ENCODE results near the gene CRP.
"Not testable (repeated sequence)": the region's sequence is repeated elsewhere in the genome, so short reads cannot be mapped to it uniquely, and the experiment has no call there.

The CRP gene, protein sequence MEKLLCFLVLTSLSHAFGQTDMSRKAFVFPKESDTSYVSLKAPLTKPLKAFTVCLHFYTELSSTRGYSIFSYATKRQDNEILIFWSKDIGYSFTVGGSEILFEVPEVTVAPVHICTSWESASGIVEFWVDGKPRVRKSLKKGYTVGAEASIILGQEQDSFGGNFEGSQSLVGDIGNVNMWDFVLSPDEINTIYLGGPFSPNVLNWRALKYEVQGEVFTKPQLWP

DNA sequence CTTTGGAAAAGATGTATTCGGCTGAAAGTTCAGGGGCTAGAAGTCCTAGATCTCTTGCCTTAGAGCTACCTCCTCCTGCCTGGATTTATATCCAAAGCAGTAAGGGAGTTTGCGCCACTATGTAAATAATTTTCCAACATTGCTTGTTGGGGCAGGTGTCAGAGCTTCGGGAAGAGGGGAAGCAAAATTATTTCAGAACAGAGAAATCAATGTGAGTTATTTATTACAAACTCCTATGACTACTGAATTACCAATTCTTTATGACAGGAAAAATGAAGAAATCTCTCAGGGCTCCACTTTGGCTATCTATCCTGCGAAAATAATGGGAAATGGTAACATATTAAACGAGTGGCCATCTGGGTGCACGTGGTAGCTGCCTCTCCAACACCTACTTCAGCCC is at the start of gene CRP:
Gene CRP, minus strand, starts transcription at position 61 of the 400 bp plus-strand sequence. CDS start 104 bp downstream, outside the sequence.
- no peak for DNase-seq

GRCh38 chr1:159763686-159764085 is 49.3 kb upstream of the CRP start:
- DNase-seq = no peak

DNA sequence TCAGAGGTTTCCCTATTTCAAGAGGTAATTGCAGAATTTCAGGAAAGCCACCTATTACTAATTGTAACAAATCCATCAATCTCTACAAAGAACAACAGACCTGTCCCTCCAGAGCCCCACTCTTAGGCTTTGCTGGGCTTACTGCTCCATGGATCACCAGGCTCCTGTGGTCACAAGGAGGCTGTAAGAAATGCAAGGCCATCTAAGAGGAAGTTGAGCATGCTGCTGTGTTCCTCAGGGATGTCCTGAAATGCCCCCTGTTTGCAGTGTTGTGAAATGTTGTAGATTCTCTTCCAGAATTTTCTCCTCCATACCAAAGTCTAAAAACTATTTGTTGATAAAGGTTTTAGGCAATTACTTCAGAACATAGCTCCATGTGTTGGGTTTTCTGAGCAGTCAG is 42.0 kb upstream of the CRP start:
- no peak for DNase-seq

GRCh38 chr1:159755451-159756007 is 41.1 kb upstream of the CRP start:
- no peak for DNase-seq

GRCh38 chr1:159753386-159753785 is 39.0 kb upstream of the CRP start:
- no peak for DNase-seq

GRCh38 chr1:159752135-159752580 is 37.8 kb upstream of the CRP start:
- DNase-seq = no peak

- DNase-seq = no peak
Measured at GRCh38 chr1:159751031-159751430, 36.6 kb upstream of the CRP start.

DNA sequence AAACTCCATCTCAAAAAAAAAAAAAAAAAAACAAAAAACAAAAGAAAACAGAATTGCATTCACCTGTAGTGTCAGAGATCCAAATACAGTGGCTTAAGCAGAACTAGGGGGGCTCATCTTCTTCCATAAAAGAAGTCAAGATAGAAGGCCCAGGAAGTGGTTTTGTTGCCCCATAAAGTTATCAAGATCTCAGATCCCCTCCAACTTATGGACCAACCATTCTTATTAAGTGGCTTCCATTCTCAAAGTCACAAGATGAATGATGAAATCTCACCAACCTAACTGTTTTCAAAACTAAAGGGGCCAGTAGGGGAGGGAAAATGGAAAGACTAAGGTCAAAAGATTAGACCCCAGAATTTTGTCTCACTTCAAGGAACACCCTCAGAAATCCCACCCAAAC is 36.2 kb upstream of the CRP start:
- no peak for DNase-seq

DNA sequence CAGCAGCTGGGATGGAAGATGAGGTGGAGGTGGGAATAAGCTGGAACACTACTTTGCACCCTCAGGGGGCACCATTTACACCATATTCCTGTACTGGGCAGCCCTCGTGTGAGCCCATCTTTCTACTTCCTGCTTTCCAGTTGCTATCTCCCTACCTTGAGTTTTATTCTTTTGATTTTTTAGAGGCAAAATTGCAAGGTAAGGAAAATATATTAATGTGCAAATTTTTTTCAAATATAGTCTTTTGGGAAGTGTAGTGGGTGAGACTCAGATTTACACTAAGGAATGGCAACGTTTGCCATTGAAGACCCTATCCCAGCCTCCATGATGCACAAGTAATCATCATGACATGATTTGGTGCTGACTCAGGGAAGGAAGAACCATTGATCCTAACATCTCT is 35.2 kb upstream of the CRP start:
- no peak for DNase-seq

- no peak for DNase-seq
Measured at GRCh38 chr1:159748370-159748769, 34.0 kb upstream of the CRP start.

- no peak for DNase-seq
Measured at GRCh38 chr1:159746666-159747065, 32.3 kb upstream of the CRP start.

DNA sequence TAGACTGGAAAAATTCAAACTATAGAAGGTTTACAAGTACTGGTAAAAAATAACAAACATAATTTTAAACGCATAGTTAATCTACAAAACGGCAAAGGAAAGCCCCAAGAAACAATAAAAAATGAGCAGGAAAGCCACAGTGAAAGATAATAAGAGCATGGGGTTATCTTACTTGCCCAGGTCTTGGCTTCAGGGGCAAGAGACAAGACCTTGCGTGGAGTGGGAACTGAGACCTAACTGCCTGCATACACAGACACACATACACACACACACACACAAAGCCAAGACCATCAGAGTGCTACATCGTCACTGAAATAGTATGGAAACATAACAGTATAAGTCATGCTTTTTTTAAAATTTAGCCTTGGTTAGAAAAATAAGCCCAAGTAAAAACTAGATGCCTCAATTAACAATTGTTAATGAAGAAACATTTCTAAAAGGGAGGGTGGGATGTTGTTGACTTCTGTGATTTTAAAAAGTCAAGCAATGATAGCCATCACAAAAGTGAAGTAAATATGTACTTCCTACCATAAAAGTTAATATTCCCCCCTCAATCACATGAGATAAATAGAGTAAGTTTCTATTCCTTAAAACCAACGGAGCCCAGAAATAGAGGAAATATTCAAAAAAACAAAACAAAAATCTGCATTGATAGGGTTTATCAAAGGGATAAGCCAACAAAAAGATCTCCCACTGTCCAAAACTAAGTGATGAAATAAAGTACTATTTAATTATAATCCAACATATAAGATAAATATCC is 29.4 kb upstream of the CRP start:
- no peak for DNase-seq

- no peak for DNase-seq
Measured at GRCh38 chr1:159737238-159737916, 23.0 kb upstream of the CRP start.

DNA sequence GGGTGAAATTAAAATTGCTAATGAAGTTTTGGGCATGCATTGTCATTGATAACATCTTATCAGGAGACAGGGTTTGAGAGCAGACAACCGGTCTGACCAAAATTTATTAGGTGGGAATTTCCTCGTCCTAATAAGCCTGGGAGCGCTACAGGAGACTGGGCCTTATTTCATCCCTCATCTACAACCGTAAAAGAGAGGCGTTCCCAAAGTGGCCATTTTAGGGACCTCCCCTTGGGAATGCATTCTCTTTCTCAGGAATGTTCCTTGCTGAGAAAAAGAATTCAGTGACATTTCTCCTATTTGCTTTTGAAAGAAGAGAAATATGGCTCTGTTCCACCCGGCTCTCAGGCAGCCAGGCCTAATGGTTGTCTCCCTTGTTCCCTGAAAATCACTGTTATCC is 8.8 kb upstream of the CRP start:
- DNase-seq = not testable (repeated sequence)

- DNase-seq = no peak
Measured at GRCh38 chr1:159719990-159720389, 5.6 kb upstream of the CRP start.

GRCh38 chr1:159715855-159716254 is 1.5 kb upstream of the CRP start:
- DNase-seq = no peak

- DNase-seq = no peak
Measured at GRCh38 chr1:159712080-159712479, 2.3 kb downstream of the CRP start.

DNA sequence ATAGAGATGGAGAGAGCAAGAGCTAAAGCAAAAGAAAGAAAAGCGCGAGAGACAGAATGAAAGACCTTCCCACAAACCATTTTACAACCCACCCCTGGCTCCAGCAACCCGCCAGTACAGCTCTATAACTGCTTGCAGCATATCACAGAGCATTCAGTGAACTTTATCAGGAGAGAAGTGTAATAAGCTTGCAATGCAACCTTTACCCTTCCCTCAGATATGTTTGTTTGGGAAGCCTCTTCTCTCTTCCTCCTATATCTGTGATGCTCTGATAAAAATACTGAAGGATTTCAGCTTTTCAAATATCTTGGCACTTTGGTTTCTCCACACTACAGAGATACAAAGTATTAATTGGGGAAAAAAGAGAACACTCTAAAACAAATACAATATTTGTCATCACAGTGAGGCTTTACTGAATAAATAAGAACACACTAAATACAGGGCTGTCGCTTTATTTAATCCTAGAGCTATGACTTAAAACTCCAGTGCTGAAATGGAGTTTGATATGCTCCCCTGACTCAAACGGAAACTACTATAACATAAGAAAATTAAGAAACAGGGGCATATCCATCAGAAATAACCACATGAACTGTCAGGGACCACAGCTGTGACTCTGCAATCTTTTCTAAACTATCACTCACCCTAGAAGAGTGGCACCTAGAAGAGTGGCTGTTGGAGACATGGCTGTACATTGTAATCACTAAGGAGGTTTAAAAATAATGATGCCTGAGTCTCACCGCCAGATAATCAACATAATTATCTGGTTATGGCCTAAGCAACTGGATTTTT is 6.7 kb downstream of the CRP start:
- no peak for DNase-seq

GRCh38 chr1:159705904-159706256 is 8.5 kb downstream of the CRP start:
- DNase-seq = no peak

- peak; percentile 2 to 6 for DNase-seq
Measured at GRCh38 chr1:159705251-159705903, 9.0 kb downstream of the CRP start.

DNA sequence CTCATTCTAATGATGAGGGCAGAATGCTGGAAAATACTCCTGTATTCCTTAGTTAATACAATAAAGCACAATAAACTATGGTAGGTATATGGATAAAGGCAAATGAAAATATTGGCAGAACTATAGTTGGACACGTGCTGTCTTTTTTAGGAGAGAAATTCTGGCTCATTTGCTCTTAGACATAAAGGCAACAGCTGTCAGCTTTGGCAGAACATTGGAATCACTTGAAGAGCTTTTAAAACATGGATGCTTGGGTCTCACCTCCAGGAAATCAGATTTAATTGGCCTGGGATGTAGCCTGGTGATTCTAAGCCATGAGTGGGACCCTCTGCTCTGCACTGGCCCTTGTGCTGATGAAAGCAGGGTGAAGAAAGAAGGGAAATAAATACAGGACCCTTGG is 9.9 kb downstream of the CRP start:
- DNase-seq = no peak

GRCh38 chr1:159700312-159700711 is 14.1 kb downstream of the CRP start:
- DNase-seq = no peak
